ENCODE measurements around the gene MAD1L1.
"Not testable (repeated sequence)": the region's sequence is repeated elsewhere in the genome, so short reads cannot be mapped to it uniquely, and the experiment has no call there.

Gene MAD1L1

DNA sequence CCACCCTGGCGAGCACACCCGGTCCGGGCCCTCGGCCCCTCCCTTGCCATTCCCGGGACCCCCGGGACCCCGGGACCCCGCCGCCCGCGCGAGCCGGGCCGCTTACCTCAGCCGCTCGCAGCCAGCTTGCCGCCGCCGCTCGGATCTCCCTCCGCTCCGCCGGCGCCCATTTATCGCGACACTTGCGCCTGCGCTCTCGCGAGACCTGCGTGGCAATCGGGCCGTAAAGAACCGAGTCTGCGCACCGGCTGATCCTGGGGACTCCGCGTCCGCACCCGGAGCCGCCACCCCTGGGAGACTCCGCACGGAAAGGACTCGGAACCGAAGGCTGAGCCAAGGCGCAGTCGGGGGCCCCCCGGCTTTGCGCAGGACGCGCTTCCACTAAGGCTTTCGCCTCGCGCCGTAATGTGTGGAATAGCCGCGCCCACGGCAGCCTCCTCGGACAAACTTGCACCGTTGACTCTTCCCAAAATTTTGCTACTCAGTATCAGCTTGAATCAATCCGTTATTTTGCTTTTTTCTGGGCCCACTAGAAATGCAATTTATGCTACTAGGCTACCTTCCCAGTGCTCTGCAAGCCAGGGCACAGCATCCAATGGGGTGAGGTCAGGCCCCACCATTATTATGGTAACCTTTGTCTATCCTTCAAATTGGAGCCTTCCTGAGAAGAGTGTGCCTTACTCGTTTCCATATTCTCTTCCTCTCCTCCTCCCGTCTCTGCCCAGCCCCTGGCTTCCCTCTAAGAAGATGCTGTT is at the start of gene MAD1L1:
Gene MAD1L1, minus strand, starts transcription at position 180 of the 755 bp plus-strand sequence. CDS start 2,812 bp downstream, outside the sequence.
- no peak for DNase-seq

- no peak for DNase-seq
These were observed 49.5 kb upstream of the MAD1L1 start for GRCh38 chr7:2282185-2282751.

- DNase-seq: no peak
These were observed 48.8 kb upstream of the MAD1L1 start for GRCh38 chr7:2281541-2281940.

DNA sequence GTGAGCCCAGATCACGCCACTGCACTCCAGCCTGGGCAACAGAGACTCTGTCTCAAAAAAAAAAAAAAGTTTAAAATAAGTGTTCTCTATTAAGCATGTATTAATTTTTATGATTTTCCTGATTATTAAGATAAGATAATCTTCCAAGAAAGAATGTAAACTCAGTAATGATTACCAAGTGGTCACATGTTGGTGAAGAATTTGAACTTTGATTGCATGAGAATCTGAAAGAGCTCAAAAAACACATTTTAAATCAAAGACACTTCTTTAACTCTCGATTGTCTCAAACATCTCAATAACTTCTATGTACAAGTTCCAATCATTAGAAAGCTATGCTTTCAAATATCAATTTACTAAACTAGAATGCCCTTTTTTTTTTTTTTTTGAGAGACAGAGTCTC is 47.7 kb upstream of the MAD1L1 start:
- DNase-seq: no peak

GRCh38 chr7:2279896-2280295 is 47.2 kb upstream of the MAD1L1 start:
- DNase-seq: no peak

GRCh38 chr7:2278026-2278425 is 45.3 kb upstream of the MAD1L1 start:
- DNase-seq: no peak

GRCh38 chr7:2276107-2276506 is 43.4 kb upstream of the MAD1L1 start:
- DNase-seq: no peak

DNA sequence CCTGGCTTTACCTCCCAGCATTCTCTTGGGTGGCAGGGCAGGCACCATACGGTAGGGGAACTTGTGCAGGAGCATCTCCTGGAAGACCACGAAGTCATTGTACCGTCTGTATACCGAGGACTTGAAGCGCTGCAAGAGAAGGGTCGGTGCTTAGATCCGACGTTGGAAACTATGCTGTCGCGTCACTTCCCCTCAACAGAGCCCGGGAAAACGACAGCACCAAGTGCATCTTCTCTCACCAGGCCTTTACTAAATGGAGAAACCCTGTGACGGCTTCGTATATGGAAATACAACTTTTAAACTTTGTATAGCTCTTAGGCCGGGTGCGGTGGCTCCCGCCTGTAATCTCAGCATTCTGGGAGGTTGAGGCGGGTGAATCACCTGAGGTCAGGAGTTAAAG is 42.4 kb upstream of the MAD1L1 start:
- no peak for DNase-seq

- DNase-seq: no peak
These were observed 41.9 kb upstream of the MAD1L1 start for GRCh38 chr7:2274666-2275065.

- DNase-seq: no peak
These were observed 41.1 kb upstream of the MAD1L1 start for GRCh38 chr7:2273866-2274265.

GRCh38 chr7:2272031-2272430 is 39.3 kb upstream of the MAD1L1 start:
- no peak for DNase-seq

DNA sequence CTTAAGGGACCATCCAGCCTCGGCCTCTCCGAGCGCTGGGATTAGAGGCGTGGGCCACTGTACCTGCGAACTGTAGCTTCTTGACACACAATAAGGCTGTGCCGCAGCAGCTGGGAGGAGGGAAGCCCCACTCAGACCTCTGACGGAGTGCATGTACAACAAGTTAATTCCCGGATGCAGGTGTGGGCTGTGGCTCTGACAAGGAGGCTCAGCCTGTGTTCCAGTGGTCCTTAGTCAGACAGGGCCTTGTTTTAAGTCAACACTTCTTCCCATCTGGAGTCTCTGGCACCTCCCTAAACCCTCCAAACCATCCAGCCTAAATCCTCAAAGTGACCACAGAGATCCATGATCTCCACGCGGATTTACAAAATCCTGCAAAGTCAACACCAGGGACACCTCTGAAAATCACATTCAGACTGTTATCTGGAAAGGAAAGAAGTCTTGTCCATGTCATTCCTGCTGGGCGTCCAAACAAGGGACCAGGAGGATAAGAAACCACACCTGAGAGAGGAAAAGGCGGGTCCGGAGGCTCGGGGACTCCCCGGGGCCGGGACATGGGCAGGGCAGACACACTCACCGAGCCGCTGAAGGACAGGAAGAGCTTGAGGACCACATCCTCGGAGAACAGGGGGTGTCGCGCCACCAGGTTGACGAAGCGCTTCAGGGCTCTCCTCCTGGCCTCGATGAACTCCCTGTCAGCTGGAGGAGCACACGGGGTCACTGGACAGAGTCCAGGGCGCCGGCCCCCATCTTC is 38.7 kb upstream of the MAD1L1 start:
- no peak for DNase-seq

DNA sequence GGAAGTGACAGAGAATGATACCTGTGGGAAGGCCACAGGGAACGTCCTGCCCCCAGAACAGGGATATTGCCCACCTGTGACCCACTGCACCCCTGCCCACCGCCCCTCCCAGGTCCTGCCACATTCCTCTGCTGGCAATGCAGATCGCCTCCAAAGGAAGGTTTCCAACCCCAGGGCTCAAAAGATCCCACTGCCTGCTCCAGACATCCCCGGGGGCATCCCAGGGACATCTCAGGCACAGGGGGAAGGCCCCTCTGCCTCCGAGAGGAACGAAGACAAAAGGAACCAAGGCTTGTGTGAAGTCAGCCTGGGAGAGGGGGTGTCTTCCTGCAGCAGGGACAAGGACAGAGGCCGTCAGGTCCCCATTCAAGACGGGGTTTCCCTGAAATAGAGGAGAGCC is 37.8 kb upstream of the MAD1L1 start:
- DNase-seq: no peak

GRCh38 chr7:2269991-2270460 is 37.3 kb upstream of the MAD1L1 start:
- DNase-seq: no peak

DNA sequence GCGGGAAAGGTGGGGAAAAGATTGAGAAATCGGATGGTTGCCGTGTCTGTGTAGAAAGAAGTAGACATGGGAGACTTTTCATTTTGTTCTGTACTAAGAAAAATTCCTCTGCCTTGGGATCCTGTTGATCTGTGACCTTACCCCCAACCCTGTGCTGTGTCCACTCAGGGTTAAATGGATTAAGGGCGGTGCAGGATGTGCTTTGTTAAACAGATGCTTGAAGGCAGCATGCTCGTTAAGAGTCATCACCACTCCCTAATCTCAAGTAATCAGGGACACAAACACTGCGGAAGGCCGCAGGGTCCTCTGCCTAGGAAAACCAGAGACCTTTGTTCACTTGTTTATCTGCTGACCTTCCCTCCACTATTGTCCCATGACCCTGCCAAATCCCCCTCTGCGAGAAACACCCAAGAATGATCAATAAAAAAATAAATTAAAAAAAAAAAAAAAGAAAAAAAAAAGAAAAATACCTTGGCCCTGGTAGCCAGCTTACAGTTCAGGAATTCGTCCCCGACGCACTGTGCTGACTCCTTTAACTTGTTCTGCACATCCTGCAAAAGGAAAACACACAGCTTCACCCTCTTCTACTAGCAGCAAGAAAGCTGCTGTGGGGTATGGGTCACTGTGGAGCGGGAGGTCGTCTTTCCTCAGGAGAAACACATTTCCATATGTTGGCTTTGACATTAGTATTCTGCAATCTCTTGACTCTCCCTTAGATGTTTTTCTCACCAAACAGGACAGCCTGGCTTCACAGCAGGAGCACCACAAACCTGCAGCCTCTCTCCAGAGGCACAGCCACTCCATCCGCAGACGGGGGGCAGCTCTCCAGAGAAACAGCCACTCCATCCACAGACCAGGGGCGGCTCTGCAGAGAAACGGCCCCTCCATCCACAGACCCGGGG is 36.6 kb upstream of the MAD1L1 start:
- not testable (repeated sequence) for DNase-seq

GRCh38 chr7:2266911-2267310 is 34.2 kb upstream of the MAD1L1 start:
- DNase-seq: no peak

DNA sequence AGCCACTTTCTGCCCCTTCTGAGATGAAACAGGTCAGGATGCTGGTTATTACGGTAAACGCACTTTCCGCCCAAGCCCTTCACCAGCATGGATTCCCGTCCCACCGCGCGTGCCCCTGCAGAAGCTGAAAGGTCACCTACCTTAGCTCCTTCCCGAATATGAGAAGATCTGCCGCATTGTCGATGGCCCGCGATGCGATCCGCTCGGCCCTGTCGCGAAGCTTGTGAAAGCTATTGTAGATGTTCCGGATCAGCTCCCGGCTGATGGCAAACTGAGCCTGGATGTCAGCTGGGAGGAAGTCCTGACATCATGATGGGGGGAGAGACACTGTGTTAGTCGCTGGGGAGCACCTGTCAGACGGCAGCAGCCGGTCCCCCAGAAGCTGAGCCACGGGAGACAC is 31.4 kb upstream of the MAD1L1 start:
- no peak for DNase-seq

- no peak for DNase-seq
These were observed 30.4 kb upstream of the MAD1L1 start for GRCh38 chr7:2263176-2263575.

- DNase-seq: no peak
These were observed 28.9 kb upstream of the MAD1L1 start for GRCh38 chr7:2261611-2262010.

DNA sequence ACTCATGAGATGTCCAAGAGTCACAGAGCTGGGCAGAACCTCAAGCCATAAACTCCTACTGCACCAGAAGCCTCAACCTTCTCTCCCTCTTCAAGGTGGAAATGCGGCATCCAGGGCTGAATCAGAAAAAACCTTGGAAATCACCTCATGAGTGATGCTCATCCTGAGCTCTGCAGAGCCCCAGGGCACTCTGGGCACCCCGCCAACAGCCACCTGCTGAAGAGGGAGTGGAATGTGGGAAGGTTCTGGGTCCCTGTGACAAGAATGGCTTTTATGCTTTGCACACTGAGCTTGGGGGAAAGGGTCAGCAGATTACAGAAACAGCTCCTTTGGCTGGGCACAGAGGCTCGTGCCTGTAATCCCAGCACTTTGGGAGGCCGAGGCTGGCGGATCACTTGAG is 28.1 kb upstream of the MAD1L1 start:
- DNase-seq: no peak

DNA sequence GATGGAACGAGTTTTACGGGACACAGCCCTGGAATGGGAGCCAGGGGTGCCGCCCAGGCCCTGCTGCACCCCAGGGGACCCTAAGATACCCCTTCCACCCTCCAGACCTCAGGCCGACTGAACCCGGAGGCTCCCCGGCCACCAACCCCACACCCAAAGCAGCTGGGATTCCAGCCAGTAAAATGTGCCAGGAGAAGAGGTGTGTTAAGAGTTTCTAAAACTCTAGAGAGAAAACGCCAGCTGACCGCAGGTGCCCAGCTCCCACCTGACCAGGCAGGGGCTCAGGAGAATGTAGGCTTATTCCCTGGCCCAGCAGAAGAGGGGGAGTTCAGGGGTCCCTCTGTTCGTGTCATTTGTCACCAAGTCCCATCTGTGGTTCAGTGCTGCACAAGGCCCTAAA is 26.7 kb upstream of the MAD1L1 start:
- DNase-seq: no peak

- no peak for DNase-seq
These were observed 26.1 kb upstream of the MAD1L1 start for GRCh38 chr7:2258661-2259365.

Measured in SIG-M5 (cell line).